DMS153 treated with DMSO at 0.1 percent for 48 hours (cell line): ENCODE measurements around the gene KLC3.
"Not testable (repeated sequence)": the region's sequence is repeated elsewhere in the genome, so short reads cannot be mapped to it uniquely, and the experiment has no call there.

Experiments
- DNase-seq: peaks from one replicate; lab custom pipeline; 2025; ENCODE audit not compliant: unreplicated experiment; lab: John Stamatoyannopoulos, UW

The KLC3 gene

GRCh38 chr19:45315304-45315703, 25.2 kb upstream of the KLC3 start:
- no peak for DNase-seq

GRCh38 chr19:45320997-45321775, 19.4 kb upstream of the KLC3 start:
- DNase-seq: no peak

- no peak for DNase-seq
Observed at GRCh38 chr19:45321848-45322247, 18.7 kb upstream of the KLC3 start.

- peak; percentile 42 for DNase-seq
Observed at GRCh38 chr19:45322311-45322710, 18.2 kb upstream of the KLC3 start.

GRCh38 chr19:45322744-45323281, 17.7 kb upstream of the KLC3 start, which contains the start of gene CKM:
CKM (minus strand) TSS chr19:45322875; CDS start chr19:45319713, 3,162 bp downstream.
- no peak for DNase-seq

- DNase-seq: peak; percentile 21
Observed at GRCh38 chr19:45323671-45324081, 16.9 kb upstream of the KLC3 start.

GRCh38 chr19:45324349-45324907, 16.1 kb upstream of the KLC3 start:
- DNase-seq: no peak

- DNase-seq: no peak
Observed at GRCh38 chr19:45327404-45328143, 13.0 kb upstream of the KLC3 start.

- peak; percentile 89 for DNase-seq
Observed at GRCh38 chr19:45331411-45331810, 9.1 kb upstream of the KLC3 start.

GRCh38 chr19:45333609-45334303, 6.8 kb upstream of the KLC3 start:
- DNase-seq: no peak

GRCh38 chr19:45334881-45335280, 5.7 kb upstream of the KLC3 start:
- not testable (repeated sequence) for DNase-seq

- no peak for DNase-seq
Observed at GRCh38 chr19:45336696-45337251, 3.8 kb upstream of the KLC3 start.

GRCh38 chr19:45339629-45340028, 921 bp upstream of the KLC3 start:
- no peak for DNase-seq

- no peak for DNase-seq
Observed at GRCh38 chr19:45340899-45341453, 426 bp downstream of the KLC3 start.

- no peak for DNase-seq
Observed at GRCh38 chr19:45342911-45343310, 2.4 kb downstream of the KLC3 start.

- no peak for DNase-seq
Observed at GRCh38 chr19:45344621-45345505, 4.3 kb downstream of the KLC3 start.

- DNase-seq: no peak
Observed at GRCh38 chr19:45345506-45345860, 4.9 kb downstream of the KLC3 start.

GRCh38 chr19:45346449-45346848, 5.9 kb downstream of the KLC3 start:
- DNase-seq: no peak

- no peak for DNase-seq
Observed at GRCh38 chr19:45347570-45348366, 7.2 kb downstream of the KLC3 start.
